Measurements from ENCODE around the gene NECAB3. TPM values are rescaled to one million over a fixed set of nuclear protein-coding genes. Genes with fewer than 3 reads are reported as not detected.

The NECAB3 gene
- total and polyA plus RNA-seq, 8 donors = 22.3 to 72.9 (median 33.2) TPM

GRCh38 chr20:33686100-33686983 lies 12.1 kb upstream of the NECAB3 start, which contains the start of gene E2F1:
TSS of gene E2F1 (minus strand) at chr20:33686385. CDS start at chr20:33686264, 121 bp downstream.
- ATAC-seq = peak; percentile 97
- peaks cover 11 to 50% of the 10 kb centered on the region in 2 donors for H3K4me1 ChIP-seq
- no peaks in the 10 kb centered on the region for H3K9me3 ChIP-seq
- TF ChIP-seq CTCF (IDR thresholded peaks at IDR 0.05) = peak; percentile 27 to 53
- peak within 1 kb of the TSS; percentile 13 to 46 for H3K4me3 ChIP-seq
- no peaks in the 10 kb centered on the region for H3K27me3 ChIP-seq
- peak within 1 kb of the TSS; percentile 3 to 57 for H3K27ac ChIP-seq
- DNase-seq = peak; percentile 85 to 99 (median 94)
- H3K36me3 ChIP-seq = no peaks in the 10 kb centered on the region
- intact Hi-C loops (cut with DNase I) = no loop called here

- Histone ChIP-seq H3K36me3 (no peaks in the 10 kb centered on the region), H3K4me3 (peak overlapping the region; percentile 9 to 46), H3K9me3 (no peaks in the 10 kb centered on the region), H3K4me1 (peaks cover 11 to 50% of the 10 kb centered on the region in 2 donors), H3K27ac (peak overlapping the region in 1 of 2 donors; percentile 3), H3K27me3 (no peaks in the 10 kb centered on the region)
- ATAC-seq (peak; percentile 46), DNase-seq (peak in 1 of 4 donors; percentile 85)
- no peak for TF ChIP-seq CTCF (IDR thresholded peaks at IDR 0.05)
- intact Hi-C loops (cut with DNase I) = no loop called here
Measured at GRCh38 chr20:33685328-33686099, 11.3 kb upstream of the NECAB3 start.

GRCh38 chr20:33684533-33685327 lies 10.5 kb upstream of the NECAB3 start:
- intact Hi-C loops (cut with DNase I) = no loop called here
- H3K9me3 ChIP-seq = no peaks in the 10 kb centered on the region
- H3K4me3 ChIP-seq = peak overlapping the region in 1 of 2 donors; percentile 46
- H3K27me3 ChIP-seq = no peaks in the 10 kb centered on the region
- H3K36me3 ChIP-seq = no peaks in the 10 kb centered on the region
- no peak for ATAC-seq
- no peak for TF ChIP-seq CTCF (IDR thresholded peaks at IDR 0.05)
- H3K27ac ChIP-seq = peak overlapping the region in 1 of 2 donors; percentile 3
- H3K4me1 ChIP-seq = peaks cover 11 to 50% of the 10 kb centered on the region in 2 donors
- no peak for DNase-seq

GRCh38 chr20:33681728-33682353 lies 7.6 kb upstream of the NECAB3 start:
- no peak overlapping the region for H3K27ac ChIP-seq
- peaks cover 11 to 42% of the 10 kb centered on the region in 2 donors for H3K4me1 ChIP-seq
- no peak overlapping the region for H3K4me3 ChIP-seq
- DNase-seq (no peak), ATAC-seq (no peak)
- no peak for TF ChIP-seq CTCF (IDR thresholded peaks at IDR 0.05)
- H3K9me3 ChIP-seq = no peaks in the 10 kb centered on the region
- H3K27me3 ChIP-seq = no peaks in the 10 kb centered on the region
- intact Hi-C loops (cut with DNase I) = no loop called here
- H3K36me3 ChIP-seq = no peaks in the 10 kb centered on the region
